ENCODE results near the gene DCST1. TPM values are rescaled to one million over a fixed set of nuclear protein-coding genes. Genes with fewer than 3 reads are reported as not detected.

Gene DCST1
- total RNA-seq, 1 experiment from 2014 or later: 0.15 TPM

DNA sequence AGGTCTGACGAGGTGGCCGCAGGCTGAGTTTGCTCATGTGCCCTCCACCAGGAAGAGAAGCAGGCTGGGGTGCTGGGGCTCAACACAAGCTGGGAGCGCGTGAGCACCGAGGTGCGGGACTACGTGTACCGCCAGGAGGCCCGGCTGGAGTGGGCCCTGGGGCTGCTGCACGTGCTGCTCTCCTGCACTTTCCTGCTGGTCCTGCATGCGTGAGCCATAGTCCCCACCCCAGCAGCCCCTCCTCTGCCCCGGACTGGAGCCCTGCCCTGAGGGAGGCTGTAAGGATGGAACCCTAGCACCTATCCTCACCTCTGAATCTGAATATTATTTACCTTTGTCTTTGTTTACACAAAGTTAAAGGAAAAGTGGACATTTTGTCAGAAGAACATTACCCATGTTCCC is 9.7 kb downstream of the DCST1 start:
- TF ChIP-seq, protein P1, sequence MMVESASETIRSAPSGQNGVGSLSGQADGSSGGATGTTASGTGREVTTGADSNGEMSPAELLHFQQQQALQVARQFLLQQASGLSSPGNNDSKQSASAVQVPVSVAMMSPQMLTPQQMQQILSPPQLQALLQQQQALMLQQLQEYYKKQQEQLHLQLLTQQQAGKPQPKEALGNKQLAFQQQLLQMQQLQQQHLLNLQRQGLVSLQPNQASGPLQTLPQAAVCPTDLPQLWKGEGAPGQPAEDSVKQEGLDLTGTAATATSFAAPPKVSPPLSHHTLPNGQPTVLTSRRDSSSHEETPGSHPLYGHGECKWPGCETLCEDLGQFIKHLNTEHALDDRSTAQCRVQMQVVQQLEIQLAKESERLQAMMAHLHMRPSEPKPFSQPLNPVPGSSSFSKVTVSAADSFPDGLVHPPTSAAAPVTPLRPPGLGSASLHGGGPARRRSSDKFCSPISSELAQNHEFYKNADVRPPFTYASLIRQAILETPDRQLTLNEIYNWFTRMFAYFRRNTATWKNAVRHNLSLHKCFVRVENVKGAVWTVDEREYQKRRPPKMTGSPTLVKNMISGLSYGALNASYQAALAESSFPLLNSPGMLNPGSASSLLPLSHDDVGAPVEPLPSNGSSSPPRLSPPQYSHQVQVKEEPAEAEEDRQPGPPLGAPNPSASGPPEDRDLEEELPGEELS (CRISPR knock-in tag; IDR thresholded peaks at IDR 0.05): no peak
- Mint-ChIP-seq H3K27ac (no peak overlapping the region), H3K36me3 (no peaks in the 10 kb centered on the region), H3K27me3 (ENCODE audit: low read depth) (peaks cover 3% of the 10 kb centered on the region), H3K4me3 (no peak overlapping the region), H3K4me1 (peaks cover 23% of the 10 kb centered on the region), H3K9me3 (no peaks in the 10 kb centered on the region)
- CTCF ChIA-PET: interaction anchor here (0.6 to 5.6 kb wide), 18 partner anchors 8 to 130 kb away, joined by 3 to 137 read pairs (median 14); partner anchors contain the start of genes ADAM15, EFNA3, EFNA4 and KRTCAP2
- no peak for ATAC-seq
- no peak for DNase-seq (ENCODE audit: low spot score)
- POLR2A ChIA-PET: interaction anchor here (1.4 kb wide), 1 partner anchor 24 kb away, joined by 3 read pairs; no protein-coding TSS in a partner anchor

DNA sequence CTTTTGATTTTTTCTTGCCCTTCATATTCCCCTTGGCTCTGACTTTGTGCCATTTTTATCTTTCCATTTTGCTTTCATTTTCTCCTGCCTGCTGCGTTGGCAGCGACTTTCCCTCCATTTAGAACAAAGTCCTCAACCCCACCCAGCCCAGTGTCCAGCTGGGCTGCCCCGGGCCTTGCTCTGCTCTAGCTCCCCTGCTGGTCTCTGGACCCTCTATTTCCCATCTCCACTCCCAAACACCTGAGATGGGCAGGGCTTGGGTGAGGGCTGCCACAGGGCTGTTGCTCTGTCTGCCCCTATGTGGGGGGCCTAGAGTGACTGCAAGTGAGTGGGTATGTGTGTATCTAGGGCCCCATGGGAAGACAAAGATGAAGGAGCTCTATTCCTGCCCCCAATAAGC is 10.2 kb downstream of the DCST1 start:
- H3K27ac Mint-ChIP-seq: no peak overlapping the region

More for the DNA sequence above, 10.2 kb downstream of the DCST1 start:
- no peak for TF ChIP-seq SOX15 (CRISPR knock-in tag; IDR thresholded peaks at IDR 0.05)
- TF ChIP-seq, protein P2, sequence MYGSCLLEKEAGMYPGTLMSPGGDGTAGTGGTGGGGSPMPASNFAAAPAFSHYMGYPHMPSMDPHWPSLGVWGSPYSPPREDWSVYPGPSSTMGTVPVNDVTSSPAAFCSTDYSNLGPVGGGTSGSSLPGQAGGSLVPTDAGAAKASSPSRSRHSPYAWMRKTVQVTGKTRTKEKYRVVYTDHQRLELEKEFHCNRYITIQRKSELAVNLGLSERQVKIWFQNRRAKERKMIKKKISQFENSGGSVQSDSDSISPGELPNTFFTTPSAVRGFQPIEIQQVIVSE (CRISPR knock-in tag; IDR thresholded peaks at IDR 0.05; ENCODE audit: borderline replicate concordance): no peak
- TF ChIP-seq NFATC4 (CRISPR knock-in tag; IDR thresholded peaks at IDR 0.05): no peak
- TF ChIP-seq, protein P3, sequence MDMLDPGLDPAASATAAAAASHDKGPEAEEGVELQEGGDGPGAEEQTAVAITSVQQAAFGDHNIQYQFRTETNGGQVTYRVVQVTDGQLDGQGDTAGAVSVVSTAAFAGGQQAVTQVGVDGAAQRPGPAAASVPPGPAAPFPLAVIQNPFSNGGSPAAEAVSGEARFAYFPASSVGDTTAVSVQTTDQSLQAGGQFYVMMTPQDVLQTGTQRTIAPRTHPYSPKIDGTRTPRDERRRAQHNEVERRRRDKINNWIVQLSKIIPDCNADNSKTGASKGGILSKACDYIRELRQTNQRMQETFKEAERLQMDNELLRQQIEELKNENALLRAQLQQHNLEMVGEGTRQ (CRISPR knock-in tag; IDR thresholded peaks at IDR 0.05): no peak
- TF ChIP-seq, protein P4, sequence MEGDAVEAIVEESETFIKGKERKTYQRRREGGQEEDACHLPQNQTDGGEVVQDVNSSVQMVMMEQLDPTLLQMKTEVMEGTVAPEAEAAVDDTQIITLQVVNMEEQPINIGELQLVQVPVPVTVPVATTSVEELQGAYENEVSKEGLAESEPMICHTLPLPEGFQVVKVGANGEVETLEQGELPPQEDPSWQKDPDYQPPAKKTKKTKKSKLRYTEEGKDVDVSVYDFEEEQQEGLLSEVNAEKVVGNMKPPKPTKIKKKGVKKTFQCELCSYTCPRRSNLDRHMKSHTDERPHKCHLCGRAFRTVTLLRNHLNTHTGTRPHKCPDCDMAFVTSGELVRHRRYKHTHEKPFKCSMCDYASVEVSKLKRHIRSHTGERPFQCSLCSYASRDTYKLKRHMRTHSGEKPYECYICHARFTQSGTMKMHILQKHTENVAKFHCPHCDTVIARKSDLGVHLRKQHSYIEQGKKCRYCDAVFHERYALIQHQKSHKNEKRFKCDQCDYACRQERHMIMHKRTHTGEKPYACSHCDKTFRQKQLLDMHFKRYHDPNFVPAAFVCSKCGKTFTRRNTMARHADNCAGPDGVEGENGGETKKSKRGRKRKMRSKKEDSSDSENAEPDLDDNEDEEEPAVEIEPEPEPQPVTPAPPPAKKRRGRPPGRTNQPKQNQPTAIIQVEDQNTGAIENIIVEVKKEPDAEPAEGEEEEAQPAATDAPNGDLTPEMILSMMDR (IDR thresholded peaks at IDR 0.05): no peak
- no peak for TF ChIP-seq ZNF416 (CRISPR knock-in tag; IDR thresholded peaks at IDR 0.05)
- TF ChIP-seq PRRX2 (CRISPR knock-in tag; IDR thresholded peaks at IDR 0.05): no peak
- TF ChIP-seq GRHL2 (CRISPR knock-in tag; IDR thresholded peaks at IDR 0.05; ENCODE audit: insufficient replicate concordance, severe bottlenecking): no peak
- TF ChIP-seq SMAD3 (CRISPR knock-in tag; IDR thresholded peaks at IDR 0.05; ENCODE audit: borderline replicate concordance): no peak
- no peak for TF ChIP-seq MYBL2 (CRISPR knock-in tag; IDR thresholded peaks at IDR 0.05)
- TF ChIP-seq, protein P5, sequence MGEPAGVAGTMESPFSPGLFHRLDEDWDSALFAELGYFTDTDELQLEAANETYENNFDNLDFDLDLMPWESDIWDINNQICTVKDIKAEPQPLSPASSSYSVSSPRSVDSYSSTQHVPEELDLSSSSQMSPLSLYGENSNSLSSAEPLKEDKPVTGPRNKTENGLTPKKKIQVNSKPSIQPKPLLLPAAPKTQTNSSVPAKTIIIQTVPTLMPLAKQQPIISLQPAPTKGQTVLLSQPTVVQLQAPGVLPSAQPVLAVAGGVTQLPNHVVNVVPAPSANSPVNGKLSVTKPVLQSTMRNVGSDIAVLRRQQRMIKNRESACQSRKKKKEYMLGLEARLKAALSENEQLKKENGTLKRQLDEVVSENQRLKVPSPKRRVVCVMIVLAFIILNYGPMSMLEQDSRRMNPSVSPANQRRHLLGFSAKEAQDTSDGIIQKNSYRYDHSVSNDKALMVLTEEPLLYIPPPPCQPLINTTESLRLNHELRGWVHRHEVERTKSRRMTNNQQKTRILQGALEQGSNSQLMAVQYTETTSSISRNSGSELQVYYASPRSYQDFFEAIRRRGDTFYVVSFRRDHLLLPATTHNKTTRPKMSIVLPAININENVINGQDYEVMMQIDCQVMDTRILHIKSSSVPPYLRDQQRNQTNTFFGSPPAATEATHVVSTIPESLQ (CRISPR knock-in tag; IDR thresholded peaks at IDR 0.05): no peak
- TF ChIP-seq, protein P6, sequence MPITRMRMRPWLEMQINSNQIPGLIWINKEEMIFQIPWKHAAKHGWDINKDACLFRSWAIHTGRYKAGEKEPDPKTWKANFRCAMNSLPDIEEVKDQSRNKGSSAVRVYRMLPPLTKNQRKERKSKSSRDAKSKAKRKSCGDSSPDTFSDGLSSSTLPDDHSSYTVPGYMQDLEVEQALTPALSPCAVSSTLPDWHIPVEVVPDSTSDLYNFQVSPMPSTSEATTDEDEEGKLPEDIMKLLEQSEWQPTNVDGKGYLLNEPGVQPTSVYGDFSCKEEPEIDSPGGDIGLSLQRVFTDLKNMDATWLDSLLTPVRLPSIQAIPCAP (CRISPR knock-in tag; IDR thresholded peaks at IDR 0.05): no peak
- no peak for TF ChIP-seq ELF4 (CRISPR knock-in tag; IDR thresholded peaks at IDR 0.05; ENCODE audit: low read depth)
- TF ChIP-seq, protein P7, sequence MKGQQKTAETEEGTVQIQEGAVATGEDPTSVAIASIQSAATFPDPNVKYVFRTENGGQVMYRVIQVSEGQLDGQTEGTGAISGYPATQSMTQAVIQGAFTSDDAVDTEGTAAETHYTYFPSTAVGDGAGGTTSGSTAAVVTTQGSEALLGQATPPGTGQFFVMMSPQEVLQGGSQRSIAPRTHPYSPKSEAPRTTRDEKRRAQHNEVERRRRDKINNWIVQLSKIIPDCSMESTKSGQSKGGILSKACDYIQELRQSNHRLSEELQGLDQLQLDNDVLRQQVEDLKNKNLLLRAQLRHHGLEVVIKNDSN (CRISPR knock-in tag; IDR thresholded peaks at IDR 0.05): no peak
- no peak for TF ChIP-seq RORB (CRISPR knock-in tag; IDR thresholded peaks at IDR 0.05)
- no peak for TF ChIP-seq CBFB (CRISPR knock-in tag; IDR thresholded peaks at IDR 0.05; ENCODE audit: low read depth)
- TF ChIP-seq, protein P8, sequence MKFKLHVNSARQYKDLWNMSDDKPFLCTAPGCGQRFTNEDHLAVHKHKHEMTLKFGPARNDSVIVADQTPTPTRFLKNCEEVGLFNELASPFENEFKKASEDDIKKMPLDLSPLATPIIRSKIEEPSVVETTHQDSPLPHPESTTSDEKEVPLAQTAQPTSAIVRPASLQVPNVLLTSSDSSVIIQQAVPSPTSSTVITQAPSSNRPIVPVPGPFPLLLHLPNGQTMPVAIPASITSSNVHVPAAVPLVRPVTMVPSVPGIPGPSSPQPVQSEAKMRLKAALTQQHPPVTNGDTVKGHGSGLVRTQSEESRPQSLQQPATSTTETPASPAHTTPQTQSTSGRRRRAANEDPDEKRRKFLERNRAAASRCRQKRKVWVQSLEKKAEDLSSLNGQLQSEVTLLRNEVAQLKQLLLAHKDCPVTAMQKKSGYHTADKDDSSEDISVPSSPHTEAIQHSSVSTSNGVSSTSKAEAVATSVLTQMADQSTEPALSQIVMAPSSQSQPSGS (CRISPR knock-in tag; IDR thresholded peaks at IDR 0.05; ENCODE audit: borderline replicate concordance, low read depth): no peak
- TF ChIP-seq SMAD4 (CRISPR knock-in tag; IDR thresholded peaks at IDR 0.05): no peak
- TF ChIP-seq ZNF232 (CRISPR knock-in tag; IDR thresholded peaks at IDR 0.05): no peak
- Mint-ChIP-seq H3K4me1 (peaks cover 28% of the 10 kb centered on the region), H3K4me3 (no peak overlapping the region), H3K27me3 (ENCODE audit: low read depth) (no peaks in the 10 kb centered on the region; the same call in none of the 2 replicates), H3K36me3 (no peaks in the 10 kb centered on the region), H3K9me3 (no peaks in the 10 kb centered on the region)
- DNase-seq (ENCODE audit: low spot score) (no peak), ATAC-seq (no peak)
- ChIA-PET CTCF (interaction anchor here (0.6 to 5.6 kb wide), 21 partner anchors 9 to 130 kb away, joined by 3 to 137 read pairs (median 9); partner anchors contain the start of genes EFNA3, EFNA4, KRTCAP2 and PBXIP1), POLR2A (interaction anchor here (0.6 to 1.4 kb wide), 7 partner anchors 13 to 306 kb away, joined by 3 to 5 read pairs (median 3); no protein-coding TSS in a partner anchor)
